ENCODE measurements around the gene CFL2.
A peak's percentile ranks its signal among the peaks of the same experiment; 100 is the strongest.

The CFL2 gene

DNA sequence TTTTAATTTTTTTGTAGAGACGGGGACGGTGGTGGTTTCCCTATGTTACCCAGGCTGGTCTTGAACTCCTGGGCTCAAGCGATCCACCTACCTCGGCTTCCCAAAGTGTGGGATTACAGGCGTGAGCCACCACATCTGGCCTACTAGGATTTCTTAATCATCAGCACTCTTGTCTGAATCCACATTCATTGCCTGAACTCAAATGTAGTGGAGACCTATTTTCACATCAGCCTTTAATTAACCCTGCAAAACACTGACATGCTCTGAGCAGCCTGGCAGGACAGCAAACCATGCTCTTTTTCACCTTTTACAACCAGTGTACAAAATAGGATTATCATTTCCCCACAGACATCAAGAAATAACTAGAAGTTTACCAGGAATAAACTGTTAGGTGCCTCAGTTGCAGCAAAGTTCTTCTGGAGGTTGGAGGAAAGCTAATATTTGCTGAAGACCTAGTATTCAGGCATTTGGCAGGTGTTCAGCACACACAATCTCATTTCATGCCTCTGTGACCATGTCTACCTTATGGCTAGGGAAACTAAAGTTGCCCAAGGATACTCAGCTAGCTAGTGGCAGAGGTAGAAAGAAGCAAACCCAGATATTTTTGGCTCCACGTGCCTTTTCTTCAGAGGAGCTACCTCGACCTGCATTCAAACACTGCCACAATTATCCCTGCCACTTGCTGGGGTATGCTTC, 37.7 kb downstream of the CFL2 start:
- DNase-seq (ENCODE audit: low read depth), result no peak

DNA sequence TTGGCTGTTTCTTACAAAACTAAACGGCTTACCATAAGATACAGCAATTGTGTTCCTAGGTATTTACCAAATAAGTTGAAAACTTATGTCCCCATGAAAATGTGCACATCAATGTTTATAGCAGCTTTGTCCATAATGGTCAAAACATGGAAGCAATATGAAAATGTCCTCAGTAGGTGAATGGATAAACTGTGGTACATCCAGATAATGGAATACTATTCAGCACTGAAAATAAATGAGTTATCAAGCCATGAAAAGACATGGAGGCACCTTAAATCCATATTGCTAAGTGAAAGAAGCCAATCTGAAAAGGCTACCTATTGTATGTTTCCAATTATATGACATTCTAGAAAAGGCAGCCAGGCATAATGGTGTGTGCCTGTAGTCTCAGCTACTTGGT, 40.7 kb downstream of the CFL2 start:
- no peak for DNase-seq (ENCODE audit: low read depth)

DNA sequence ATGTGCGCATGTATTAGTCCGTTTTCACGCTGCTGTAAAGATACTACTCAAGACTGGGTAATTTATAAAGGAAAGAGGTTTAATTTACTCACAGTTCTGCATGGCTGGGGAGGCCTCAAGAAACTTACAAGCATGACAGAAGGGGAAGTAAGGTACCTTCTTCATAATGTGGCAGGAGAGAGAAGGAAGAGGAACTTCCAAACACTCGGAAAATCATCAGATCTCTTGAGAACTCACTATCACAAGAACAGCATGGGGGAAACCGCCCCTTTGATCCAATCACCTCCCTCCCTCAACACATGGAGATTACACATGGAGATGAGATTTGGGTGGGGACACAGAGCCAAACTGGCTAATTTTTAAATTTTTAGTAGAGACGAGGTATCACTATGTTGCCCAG, 42.7 kb downstream of the CFL2 start:
- no peak for DNase-seq (ENCODE audit: low read depth)

DNA sequence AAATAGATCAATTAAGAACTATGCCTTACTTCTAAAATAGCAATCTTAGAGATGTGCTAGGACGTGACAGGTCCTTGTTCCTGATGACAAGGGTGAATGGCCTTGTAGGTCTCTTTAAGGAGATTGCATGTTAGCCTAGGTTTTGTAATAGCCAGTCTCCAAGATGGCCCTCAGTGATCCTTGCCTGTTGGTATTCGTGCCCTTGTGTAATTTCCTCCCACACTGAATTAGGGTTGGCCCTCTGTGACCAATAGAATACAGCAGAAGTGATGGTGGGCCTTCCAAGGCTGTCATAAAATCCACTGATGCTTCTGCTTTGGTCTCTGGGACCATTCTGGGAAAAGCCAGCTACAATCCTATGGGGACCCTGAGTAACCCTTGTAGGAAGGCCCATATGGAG, 46.3 kb downstream of the CFL2 start:
- DNase-seq (ENCODE audit: low read depth), result no peak

DNA sequence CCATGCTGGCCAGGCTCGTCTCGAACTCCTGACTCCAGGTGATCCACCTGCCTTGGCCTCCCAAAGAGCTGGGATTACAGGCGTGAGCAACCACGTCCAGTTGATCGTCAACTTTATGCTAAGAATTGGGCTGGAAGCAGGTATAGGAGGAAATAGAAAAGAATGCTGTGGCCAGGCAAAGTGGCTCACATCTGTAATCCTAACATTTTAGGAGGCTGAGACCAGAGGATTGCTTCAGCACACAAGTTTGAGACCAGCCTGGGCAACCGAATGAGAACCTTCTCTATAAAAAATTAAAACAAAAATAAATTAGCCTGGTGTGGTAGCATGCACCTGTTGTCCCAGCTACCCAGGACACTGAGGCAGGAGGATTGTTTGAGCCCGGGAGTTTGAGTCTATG, 47.4 kb downstream of the CFL2 start:
- DNase-seq (ENCODE audit: low read depth), result no peak

DNA sequence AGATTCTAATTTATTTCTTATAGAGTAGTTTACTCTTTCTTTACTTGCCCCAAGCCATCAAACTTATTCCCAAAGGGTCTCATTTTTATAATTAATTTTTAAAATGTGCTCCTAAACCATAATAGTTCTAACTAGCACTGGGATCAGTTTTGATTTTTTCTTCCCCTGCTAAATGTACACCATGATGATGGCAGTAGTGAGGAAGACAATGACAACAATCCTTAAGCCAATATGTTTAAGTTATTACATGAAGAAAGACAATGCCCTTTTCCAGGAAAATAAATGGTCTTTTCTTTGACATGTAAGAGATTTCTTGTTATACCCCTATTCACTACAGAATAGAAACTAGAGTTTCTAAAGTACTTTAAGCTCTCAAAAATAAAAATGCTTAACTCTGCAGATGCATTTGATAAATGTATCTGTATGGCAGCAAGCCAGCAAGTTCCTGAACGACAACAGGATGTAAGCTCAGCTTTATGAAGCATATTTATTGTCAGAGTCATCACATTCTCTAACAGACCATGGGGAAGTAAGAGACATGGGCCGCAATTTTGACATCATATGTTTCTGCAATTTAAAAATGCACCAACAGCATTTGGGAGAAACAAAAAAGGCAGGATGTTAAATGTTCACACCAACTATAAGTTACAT, 48.5 kb downstream of the CFL2 start:
- DNase-seq (ENCODE audit: low read depth), result peak; percentile 69

DNA sequence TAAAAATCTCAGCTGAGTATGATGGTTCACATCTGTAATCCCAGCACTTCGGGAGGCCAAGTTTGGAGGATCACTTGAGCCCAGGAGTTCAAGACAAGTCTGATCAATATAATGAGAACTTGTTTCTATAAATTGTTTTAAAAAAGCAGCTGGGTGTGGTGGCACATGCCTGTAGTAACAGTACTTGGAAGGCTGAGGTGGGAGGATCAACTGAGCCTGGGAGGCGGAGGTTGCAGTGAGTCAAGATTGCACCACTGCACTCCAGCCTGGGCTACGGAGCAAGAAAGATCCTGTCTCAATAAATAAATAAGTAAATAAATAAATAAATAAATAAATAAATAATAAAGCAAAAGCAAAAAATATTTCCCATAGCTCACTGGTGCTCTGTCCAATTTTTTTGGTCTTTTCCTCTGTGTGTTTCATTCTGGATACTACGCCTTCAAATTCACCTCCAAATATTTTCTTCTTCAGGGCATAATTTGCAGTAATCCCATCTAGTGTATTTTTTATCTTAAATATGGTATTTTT, 51.8 kb downstream of the CFL2 start:
- DNase-seq (ENCODE audit: low read depth), result no peak

DNA sequence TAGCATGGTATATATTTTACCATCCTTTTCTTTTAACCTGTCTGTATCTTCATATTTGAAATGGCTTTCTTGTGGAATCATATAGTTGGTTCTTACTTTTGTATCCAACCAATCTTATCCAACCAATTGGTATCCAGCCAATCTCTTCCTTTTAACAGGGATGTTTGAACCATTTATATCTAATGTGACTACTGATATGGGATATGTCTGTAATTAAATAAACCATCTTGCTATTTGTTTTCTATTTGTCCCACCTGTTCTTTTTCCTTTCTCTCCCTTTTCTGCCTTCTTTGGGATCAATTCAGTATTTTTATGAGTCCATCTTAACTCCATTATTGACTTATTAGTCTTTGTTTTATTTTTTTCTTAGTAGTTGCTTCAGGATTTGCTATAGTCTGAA, 53.6 kb downstream of the CFL2 start:
- no peak for DNase-seq (ENCODE audit: low read depth)

Measured in GM04504 (cell line).